NCI-H1436 (cell line): ENCODE data around the gene CHRM5.
A peak's percentile ranks its signal among the peaks of the same experiment; 100 is the strongest.

Experiments
- DNase-seq: peaks from one replicate; lab custom pipeline; 2025; lab: John Stamatoyannopoulos, UW

Gene CHRM5

GRCh38 chr15:34101366-34102174 is 133.3 kb downstream of the CHRM5 start, which contains the start of the genes EMC7 and PGBD4:
Gene EMC7, minus strand, starts transcription at chr15:34101862. Its CDS starts 23 bp downstream, at chr15:34101839.
Gene PGBD4, plus strand, starts transcription at chr15:34102083. Its CDS starts 449 bp downstream, at chr15:34102532.
- DNase-seq = peak; percentile 98

- no peak for DNase-seq
Measured at GRCh38 chr15:34102175-34102925, 134.1 kb downstream of the CHRM5 start.

- no peak for DNase-seq
Measured at GRCh38 chr15:34106423-34106822, 138.1 kb downstream of the CHRM5 start.

GRCh38 chr15:34107315-34107714 is 139.0 kb downstream of the CHRM5 start:
- no peak for DNase-seq

DNA sequence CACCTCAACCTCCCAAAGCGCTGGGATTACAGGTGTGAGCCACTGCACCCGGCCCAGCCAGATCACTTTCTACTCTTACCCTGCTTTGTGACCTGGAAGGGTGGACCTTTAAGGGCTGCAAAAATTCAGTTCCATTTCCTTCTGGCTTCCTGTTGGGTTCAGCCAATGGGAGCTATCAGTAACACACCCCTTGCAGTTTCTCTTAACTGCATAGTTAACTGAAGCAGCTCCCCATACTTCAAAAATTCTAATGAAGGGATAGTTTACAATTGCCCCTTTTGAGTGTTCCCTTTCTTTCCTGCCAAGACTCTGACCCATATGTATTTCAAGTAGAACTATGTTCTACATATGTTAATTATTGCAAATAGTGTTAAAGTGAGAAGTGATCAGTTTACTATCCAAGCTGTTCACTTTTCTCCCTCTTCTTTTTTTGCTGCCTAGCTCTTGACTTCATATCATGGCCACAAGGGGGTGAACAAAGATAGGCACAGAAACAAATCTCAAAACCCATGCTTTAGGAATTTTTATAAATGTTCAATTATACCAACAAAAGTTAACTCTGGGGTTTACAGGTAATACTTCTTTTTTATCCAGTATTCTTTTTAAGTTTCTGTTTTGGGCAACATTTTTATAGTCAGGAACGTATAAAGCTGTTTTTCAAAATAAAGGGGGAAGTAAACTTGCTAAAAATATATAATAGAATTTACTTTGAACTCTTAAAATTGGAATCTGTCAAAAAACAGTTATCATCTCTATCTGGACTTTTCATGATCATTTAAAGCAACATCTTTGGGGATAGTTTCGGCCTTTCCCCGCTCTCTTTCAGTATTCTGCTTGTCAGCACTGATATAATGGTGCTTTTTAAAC is 141.7 kb downstream of the CHRM5 start:
- peak; percentile 0 for DNase-seq

DNA sequence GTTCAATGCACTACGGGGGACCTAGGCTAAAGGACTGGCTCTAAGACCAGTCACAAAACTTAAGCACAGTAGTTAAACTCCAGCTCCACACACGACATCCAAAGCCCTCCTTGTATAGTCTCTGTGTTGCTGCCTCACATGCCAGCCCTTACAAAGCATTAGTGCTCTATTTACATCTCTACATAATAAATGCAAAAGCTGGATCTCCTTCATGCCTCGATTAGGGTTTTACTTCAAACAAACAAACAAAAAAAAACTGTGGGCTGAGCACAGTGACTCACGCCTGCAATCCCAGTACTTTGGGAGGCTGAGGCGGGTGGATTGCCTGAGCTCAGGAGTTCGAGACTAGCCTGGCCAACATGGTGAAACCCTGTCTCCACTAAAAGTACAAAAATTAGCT is 143.2 kb downstream of the CHRM5 start:
- no peak for DNase-seq

- DNase-seq = no peak
Measured at GRCh38 chr15:34114215-34114614, 145.9 kb downstream of the CHRM5 start.

GRCh38 chr15:34114739-34115138 is 146.4 kb downstream of the CHRM5 start:
- DNase-seq = no peak

- no peak for DNase-seq
Measured at GRCh38 chr15:34116620-34117019, 148.3 kb downstream of the CHRM5 start.
